SKM-1 (cell line): ENCODE measurements around the gene SLC35A4.

Experiments used
- DNase-seq: peaks from one replicate; lab custom pipeline; 2025; ENCODE audit not compliant: unreplicated experiment; lab: John Stamatoyannopoulos, UW

SLC35A4 gene

GRCh38 chr5:140564196-140565023 lies at the start of gene SLC35A4, which contains the start of gene APBB3:
TSS of gene SLC35A4 (plus strand) at chr5:140564828. CDS start at chr5:140567170, 2,342 bp downstream.
TSS of gene APBB3 (minus strand) at chr5:140564598. CDS start at chr5:140564245, 353 bp downstream.
- peak; percentile 96 for DNase-seq

GRCh38 chr5:140524003-140524402 lies 40.6 kb upstream of the SLC35A4 start:
- DNase-seq = no peak

- no peak for DNase-seq
Observed at GRCh38 chr5:140540227-140540626, 24.4 kb upstream of the SLC35A4 start.

GRCh38 chr5:140542972-140543371 lies 21.7 kb upstream of the SLC35A4 start:
- no peak for DNase-seq

- DNase-seq = no peak
Observed at GRCh38 chr5:140544986-140545385, 19.6 kb upstream of the SLC35A4 start.

GRCh38 chr5:140545606-140546005 lies 19.0 kb upstream of the SLC35A4 start:
- DNase-seq = no peak

GRCh38 chr5:140546851-140547507 lies 17.6 kb upstream of the SLC35A4 start:
- DNase-seq = no peak

- DNase-seq = peak; percentile 90
Observed at GRCh38 chr5:140547508-140548299, 16.9 kb upstream of the SLC35A4 start, which contains the start of gene EIF4EBP3. TSS of gene EIF4EBP3 (plus strand) at chr5:140547662. CDS start at chr5:140547738, 76 bp downstream.

- DNase-seq = no peak
Observed at GRCh38 chr5:140548300-140548688, 16.3 kb upstream of the SLC35A4 start.

- no peak for DNase-seq
Observed at GRCh38 chr5:140548791-140549190, 15.8 kb upstream of the SLC35A4 start.

GRCh38 chr5:140549237-140550144 lies 15.1 kb upstream of the SLC35A4 start:
- peak; percentile 84 for DNase-seq

GRCh38 chr5:140550147-140551079 lies 14.2 kb upstream of the SLC35A4 start:
- DNase-seq = no peak

GRCh38 chr5:140551872-140552271 lies 12.8 kb upstream of the SLC35A4 start:
- DNase-seq = no peak

- DNase-seq = no peak
Observed at GRCh38 chr5:140553657-140554056, 11.0 kb upstream of the SLC35A4 start.

GRCh38 chr5:140554454-140554853 lies 10.2 kb upstream of the SLC35A4 start:
- no peak for DNase-seq

GRCh38 chr5:140555747-140556312 lies 8.8 kb upstream of the SLC35A4 start:
- DNase-seq = no peak

GRCh38 chr5:140556438-140556837 lies 8.2 kb upstream of the SLC35A4 start:
- no peak for DNase-seq

- peak; percentile 71 for DNase-seq
Observed at GRCh38 chr5:140557136-140557805, 7.4 kb upstream of the SLC35A4 start, which contains the start of gene SRA1. TSS of gene SRA1 (minus strand) at chr5:140557473. CDS start at chr5:140557452, 21 bp downstream.
